T follicular helper cell (primary cell): ENCODE results near the gene SEMA4C.
A peak's percentile ranks its signal among the peaks of the same experiment; 100 is the strongest.
"Not testable (repeated sequence)": the region's sequence is repeated elsewhere in the genome, so short reads cannot be mapped to it uniquely, and the experiment has no call there.

Experiments
- DNase-seq: peaks from one replicate; pipeline ENCODE4 v3.0.0-alpha.2; 2020; ENCODE audit warnings: low read depth

Gene SEMA4C

GRCh38 chr2:96866986-96867755, 2.7 kb downstream of the SEMA4C start:
- no peak for DNase-seq

GRCh38 chr2:96866586-96866985, 3.3 kb downstream of the SEMA4C start:
- no peak for DNase-seq

- no peak for DNase-seq
Observed at GRCh38 chr2:96866149-96866548, 3.7 kb downstream of the SEMA4C start.

GRCh38 chr2:96865654-96866053, 4.2 kb downstream of the SEMA4C start:
- no peak for DNase-seq

- DNase-seq, result no peak
Observed at GRCh38 chr2:96864343-96865091, 5.4 kb downstream of the SEMA4C start.

- no peak for DNase-seq
Observed at GRCh38 chr2:96863575-96864342, 6.1 kb downstream of the SEMA4C start.

- not testable (repeated sequence) for DNase-seq
Observed at GRCh38 chr2:96863056-96863455, 6.8 kb downstream of the SEMA4C start.

- DNase-seq, result no peak
Observed at GRCh38 chr2:96861074-96861473, 8.8 kb downstream of the SEMA4C start.

GRCh38 chr2:96860065-96861029, 9.5 kb downstream of the SEMA4C start:
- no peak for DNase-seq

- no peak for DNase-seq
Observed at GRCh38 chr2:96859681-96860064, 10.2 kb downstream of the SEMA4C start.

- DNase-seq, result no peak
Observed at GRCh38 chr2:96859099-96859649, 10.7 kb downstream of the SEMA4C start.

GRCh38 chr2:96857667-96858372, 12.1 kb downstream of the SEMA4C start, which contains the start of gene ANKRD39:
TSS of gene ANKRD39 (minus strand) at chr2:96858016. CDS start at chr2:96857987, 29 bp downstream.
- peak; percentile 96 for DNase-seq

GRCh38 chr2:96856776-96857666, 12.9 kb downstream of the SEMA4C start:
- DNase-seq, result no peak

- no peak for DNase-seq
Observed at GRCh38 chr2:96853321-96853720, 16.6 kb downstream of the SEMA4C start.

GRCh38 chr2:96852667-96853066, 17.2 kb downstream of the SEMA4C start:
- DNase-seq, result no peak

GRCh38 chr2:96848264-96848663, 21.6 kb downstream of the SEMA4C start:
- no peak for DNase-seq

GRCh38 chr2:96847586-96847985, 22.3 kb downstream of the SEMA4C start:
- no peak for DNase-seq

GRCh38 chr2:96846825-96847224, 23.1 kb downstream of the SEMA4C start:
- no peak for DNase-seq

- no peak for DNase-seq
Observed at GRCh38 chr2:96844405-96844808, 25.5 kb downstream of the SEMA4C start.
